Measurements from ENCODE around the gene RSRC1. TPM values are rescaled to one million over a fixed set of nuclear protein-coding genes. Genes with fewer than 3 reads are reported as not detected.

RSRC1 gene
- total and polyA plus RNA-seq, 2 of the 8 experiments (the other 6 are each of a cell fraction or from before 2014, with no cell fraction given) = 2.0 to 27.9 TPM

DNA sequence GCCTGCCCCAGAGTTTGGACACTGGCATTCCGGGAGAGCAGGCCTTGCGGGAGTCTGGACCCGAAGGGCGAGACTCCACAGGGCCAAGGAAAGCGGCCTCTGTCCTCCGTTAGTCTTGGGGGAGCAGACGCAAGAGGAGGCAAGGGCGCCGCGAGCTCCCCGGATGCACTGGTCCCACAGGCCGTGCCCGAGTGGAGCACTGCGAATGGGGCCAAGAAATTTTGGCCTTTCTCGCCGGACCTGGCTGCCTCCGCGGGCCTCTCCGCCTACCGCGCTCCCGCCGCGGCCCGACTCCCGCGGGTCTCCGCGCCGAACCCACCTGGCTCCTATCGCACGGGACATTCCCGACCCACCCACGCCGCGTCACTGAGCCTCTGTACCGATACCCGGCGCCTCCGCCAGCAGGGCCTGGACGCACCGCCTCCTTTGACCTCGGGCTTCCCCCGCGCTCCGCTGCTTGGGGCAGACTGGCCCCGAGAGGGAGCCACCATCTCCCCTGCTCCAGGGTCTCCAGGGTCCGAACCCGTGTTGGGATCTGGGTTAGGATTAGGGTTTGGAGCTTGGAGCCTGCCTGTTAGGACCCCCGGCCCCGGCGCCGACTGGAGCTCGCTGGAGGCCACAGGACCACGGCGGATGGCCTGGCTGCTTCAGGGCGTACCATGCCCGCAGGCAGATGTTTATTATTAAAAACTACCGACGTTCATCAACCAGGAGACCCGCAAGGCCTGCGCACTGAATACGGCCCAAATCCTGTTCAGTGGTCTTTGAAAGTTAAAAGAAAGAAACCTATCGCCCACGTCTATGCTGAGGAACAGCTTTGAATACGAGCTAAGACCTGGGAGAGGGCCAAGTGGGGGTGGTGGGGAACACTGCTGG is 15.4 kb upstream of the RSRC1 start (continued):
- TF ChIP-seq EP300 (IDR thresholded peaks at IDR 0.05; ENCODE audit: borderline replicate concordance in 1 of 2, low read depth in 2 of 2, low read length in 2 of 2) = no peak
- TF ChIP-seq KDM1A (IDR thresholded peaks at IDR 0.05; ENCODE audit: borderline replicate concordance, low read length) = no peak
- TF ChIP-seq ASH2L (IDR thresholded peaks at IDR 0.05; ENCODE audit: low read length) = peak; percentile 81
- no peak for TF ChIP-seq SP4 (IDR thresholded peaks at IDR 0.05; ENCODE audit: low read length)
- TF ChIP-seq YY1 (IDR thresholded peaks at IDR 0.05; ENCODE audit: low read depth, low read length) = no peak
- TF ChIP-seq SIN3A (conservative IDR thresholded peaks at IDR 0.05 in 1 of 2, IDR thresholded peaks at IDR 0.05 in 1 of 2; ENCODE audit: low read depth in 1 of 2, low read length in 2 of 2) = no peak
- no peak for TF ChIP-seq CHD1 (IDR thresholded peaks at IDR 0.05; ENCODE audit: low read depth, low read length)
- TF ChIP-seq NANOG (IDR thresholded peaks at IDR 0.05; ENCODE audit: insufficient read depth, low read depth, low read length, poor library complexity, severe bottlenecking) = no peak
- TF ChIP-seq, protein P1, sequence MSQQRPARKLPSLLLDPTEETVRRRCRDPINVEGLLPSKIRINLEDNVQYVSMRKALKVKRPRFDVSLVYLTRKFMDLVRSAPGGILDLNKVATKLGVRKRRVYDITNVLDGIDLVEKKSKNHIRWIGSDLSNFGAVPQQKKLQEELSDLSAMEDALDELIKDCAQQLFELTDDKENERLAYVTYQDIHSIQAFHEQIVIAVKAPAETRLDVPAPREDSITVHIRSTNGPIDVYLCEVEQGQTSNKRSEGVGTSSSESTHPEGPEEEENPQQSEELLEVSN (IDR thresholded peaks at IDR 0.05) = no peak
- TF ChIP-seq KDM5A (IDR thresholded peaks at IDR 0.05; ENCODE audit: low read length) = no peak
- TF ChIP-seq GABPA (IDR thresholded peaks at IDR 0.05; ENCODE audit: borderline replicate concordance, insufficient read depth, low read length) = no peak
- TF ChIP-seq SP1 (IDR thresholded peaks at IDR 0.05; ENCODE audit: low read depth, low read length) = no peak
- TF ChIP-seq TAF7 (optimal IDR thresholded peaks at IDR 0.05; ENCODE audit: borderline replicate concordance, low read depth, low read length) = no peak
- TF ChIP-seq CBX8 (IDR thresholded peaks at IDR 0.05; ENCODE audit: borderline replicate concordance, low read depth, low read length) = no peak; the same call in 1 of the 2 replicates
- TF ChIP-seq SAP30 (IDR thresholded peaks at IDR 0.05; ENCODE audit: insufficient read depth, insufficient replicate concordance, low read length) = no peak

Data from H1 (cell line).